NCI-H345 (cell line): ENCODE results near the gene MAGEB2.
"Not testable (repeated sequence)": the region's sequence is repeated elsewhere in the genome, so short reads cannot be mapped to it uniquely, and the experiment has no call there.

Source experiments
- DNase-seq: peaks from one replicate; lab custom pipeline; 2025; lab: John Stamatoyannopoulos, UW

Gene MAGEB2, protein sequence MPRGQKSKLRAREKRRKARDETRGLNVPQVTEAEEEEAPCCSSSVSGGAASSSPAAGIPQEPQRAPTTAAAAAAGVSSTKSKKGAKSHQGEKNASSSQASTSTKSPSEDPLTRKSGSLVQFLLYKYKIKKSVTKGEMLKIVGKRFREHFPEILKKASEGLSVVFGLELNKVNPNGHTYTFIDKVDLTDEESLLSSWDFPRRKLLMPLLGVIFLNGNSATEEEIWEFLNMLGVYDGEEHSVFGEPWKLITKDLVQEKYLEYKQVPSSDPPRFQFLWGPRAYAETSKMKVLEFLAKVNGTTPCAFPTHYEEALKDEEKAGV

DNA sequence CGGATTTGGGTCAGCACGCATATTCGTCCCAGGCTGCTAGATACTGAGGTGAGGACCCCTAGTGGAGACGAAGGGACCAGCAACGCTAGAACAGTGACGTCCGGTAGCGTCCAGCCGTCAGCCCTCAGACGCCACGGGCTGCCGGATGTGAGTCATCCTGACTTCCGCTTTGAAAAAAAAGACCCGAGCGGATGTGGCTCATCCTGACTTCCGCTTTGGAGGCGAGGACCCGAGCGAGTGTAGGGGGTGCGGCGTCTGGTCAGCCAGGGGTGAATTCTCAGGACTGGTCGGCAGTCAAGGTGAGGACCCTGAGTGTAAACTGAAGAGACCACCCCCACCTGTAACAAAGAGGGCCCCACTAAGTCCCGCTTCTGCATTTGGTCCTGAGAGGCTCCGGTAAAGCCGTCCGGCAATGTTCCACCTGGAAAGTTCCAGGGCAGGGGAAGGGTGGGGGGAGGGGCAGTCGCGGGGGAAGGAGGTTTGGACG, at the start of gene MAGEB2:
Gene MAGEB2, plus strand, starts transcription at position 207 of the 487 bp plus-strand sequence. CDS start 3,018 bp downstream, outside the sequence.
- DNase-seq, result no peak

DNA sequence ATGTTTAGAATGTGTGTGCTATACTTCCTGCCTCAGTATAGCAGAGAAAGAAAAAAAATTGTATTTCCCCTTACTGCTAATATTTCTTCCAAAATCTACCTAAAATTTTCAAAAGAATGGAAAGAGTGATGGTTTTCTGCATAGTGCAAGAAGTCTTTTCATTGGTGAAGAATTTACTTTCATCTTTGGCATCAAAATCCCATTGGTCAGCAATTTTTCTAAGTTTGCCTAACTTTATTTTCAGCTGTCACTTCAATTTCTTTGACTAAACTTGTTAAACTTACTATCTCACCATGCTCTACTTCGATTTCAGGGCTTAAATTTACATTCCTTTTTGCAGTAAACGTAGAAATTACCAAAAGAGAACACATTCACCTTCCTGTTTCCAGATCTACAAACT, 44.5 kb upstream of the MAGEB2 start:
- DNase-seq, result no peak

DNA sequence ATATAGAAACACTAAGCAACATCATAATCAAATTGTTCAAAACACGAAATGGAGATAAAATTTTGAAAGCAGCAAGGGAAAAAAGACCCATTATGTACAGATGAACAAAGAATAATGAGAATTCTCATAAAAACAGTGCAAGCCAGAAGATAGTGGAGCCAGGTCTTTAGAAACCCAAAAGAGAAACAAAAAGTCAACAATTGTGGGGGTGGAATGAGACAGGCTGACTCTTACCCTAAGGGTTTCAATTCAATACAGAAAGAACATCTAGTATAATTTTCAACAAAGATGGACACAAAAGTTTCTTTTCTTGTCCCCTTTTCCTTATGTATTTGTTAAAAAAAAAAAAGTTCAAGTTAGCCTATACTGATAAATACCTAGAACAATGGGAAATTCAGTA, 34.0 kb upstream of the MAGEB2 start:
- DNase-seq, result no peak

DNA sequence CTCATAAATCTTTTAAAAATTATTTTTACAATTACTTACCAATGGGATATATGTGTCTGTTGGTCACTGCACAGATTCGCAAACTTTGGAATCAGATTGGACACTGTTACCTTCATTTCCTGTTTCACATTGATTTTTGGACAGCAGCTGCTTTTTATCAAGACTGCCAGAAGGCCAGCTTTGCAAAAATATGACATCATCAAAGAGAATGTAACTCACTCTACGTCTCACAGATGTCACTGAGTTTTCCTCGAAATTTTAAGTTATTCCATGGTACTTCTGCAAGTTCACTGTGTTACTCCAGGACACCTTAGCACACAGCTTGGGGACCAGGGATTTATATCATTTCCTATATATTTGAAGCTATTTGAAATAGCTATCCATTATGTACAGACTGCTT, 31.8 kb upstream of the MAGEB2 start:
- DNase-seq, result no peak

DNA sequence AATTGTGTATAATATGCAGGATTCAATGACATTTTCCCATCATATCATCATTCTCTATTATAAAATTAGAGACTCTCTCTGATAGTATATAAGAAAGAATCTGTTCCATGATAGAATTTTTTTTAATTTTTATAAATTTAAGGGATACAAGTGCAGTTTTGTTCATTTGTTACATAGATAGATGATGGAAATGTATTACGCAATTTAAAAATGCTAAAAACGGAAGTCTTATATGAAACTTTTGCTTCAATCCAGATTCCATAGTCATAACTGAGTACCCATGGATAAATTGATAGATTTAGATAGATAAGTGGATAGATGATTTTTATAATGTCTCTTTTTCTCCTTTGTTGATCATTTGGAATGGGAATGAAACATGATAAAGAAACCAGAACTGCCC, 24.9 kb upstream of the MAGEB2 start:
- DNase-seq, result no peak

DNA sequence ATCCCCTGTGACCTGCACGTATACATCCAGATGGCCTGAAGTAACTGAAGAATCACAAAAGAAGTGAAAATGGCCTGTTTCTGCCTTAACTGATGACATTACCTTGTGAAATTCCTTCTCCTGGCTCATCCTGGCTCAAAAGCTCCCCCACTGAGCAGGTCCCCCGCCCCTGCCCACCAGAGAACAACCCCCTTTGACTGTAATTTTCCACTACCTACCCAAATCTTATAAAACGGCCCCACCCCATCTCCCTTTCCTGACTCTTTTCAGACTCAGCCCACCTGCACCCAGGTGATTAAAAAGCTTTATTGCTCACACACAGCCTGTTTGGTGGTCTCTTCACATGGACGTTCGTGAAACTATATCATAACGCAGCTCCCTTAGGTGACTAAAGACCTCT, 21.5 kb upstream of the MAGEB2 start:
- DNase-seq, result not testable (repeated sequence)

DNA sequence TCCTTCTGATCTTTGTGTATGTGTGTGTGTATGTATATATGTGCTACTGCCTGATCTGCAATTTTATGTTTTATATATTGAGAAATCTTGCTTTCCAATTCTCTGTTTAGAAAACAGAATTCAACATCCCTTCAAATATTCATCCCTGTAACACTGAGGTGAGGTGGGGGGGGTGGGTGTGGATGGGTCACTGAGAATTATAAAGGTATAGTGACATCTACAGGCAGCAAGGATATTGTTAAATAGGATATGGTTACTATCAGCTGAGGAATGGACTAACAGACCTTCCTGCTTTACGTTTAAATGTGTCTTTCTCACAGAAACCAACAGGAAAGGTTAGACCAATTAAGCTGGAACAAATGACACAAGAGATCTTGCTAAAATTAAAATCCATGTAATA, 19.0 kb upstream of the MAGEB2 start:
- DNase-seq, result peak; percentile 1

DNA sequence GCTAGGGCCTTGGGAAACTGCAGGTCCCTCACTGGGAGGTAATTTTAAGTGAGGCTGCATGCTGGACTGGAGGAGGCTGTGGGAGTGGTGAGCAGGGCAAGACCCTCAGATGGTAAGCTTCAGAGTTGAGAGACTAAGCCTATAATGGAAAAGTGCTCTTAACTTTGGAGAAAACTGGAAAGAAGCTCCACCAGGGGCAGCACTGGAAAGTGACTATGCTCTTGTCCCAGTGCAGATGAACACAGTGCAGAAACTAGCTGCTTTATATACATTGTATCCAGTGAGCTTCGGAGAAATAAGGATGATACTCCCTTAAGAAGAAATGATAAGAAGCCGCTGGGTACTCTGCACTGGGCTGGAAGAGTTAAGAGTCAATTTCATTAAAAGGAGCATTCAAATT, 3.2 kb upstream of the MAGEB2 start:
- DNase-seq, result no peak

DNA sequence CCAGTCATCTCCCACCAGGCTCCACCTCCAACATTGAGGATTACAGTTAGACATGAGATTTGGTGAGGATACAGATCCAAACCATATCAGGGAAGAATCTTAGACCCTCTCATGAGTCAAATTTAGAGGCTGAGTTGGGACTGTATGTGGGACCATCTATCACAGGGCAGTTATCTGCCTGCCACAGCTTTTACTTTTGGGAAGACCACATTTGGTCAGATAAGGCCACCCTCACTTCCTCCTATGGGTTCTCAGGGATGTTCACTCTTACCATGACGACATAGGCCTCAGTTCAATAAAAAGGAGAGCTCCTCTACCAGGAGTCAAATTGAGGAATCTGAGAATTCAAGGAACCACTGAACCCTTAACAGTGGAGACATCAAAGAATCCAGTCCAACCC, 2.1 kb downstream of the MAGEB2 start:
- DNase-seq, result no peak

DNA sequence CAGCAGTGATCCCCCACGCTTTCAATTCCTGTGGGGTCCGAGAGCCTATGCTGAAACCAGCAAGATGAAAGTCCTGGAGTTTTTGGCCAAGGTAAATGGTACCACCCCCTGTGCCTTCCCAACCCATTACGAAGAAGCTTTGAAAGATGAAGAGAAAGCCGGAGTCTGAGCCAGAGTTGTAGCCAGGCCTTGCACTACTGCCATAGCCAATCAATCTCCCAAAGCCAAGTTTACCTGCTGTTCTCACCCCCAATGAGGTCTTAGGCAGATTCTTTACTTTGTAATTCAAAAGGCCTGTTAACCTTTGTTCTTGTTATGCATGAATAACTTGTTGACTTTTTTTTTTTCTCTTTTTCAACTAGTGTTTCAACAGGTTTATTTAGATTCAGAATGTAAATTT, 4.0 kb downstream of the MAGEB2 start:
- DNase-seq, result no peak

DNA sequence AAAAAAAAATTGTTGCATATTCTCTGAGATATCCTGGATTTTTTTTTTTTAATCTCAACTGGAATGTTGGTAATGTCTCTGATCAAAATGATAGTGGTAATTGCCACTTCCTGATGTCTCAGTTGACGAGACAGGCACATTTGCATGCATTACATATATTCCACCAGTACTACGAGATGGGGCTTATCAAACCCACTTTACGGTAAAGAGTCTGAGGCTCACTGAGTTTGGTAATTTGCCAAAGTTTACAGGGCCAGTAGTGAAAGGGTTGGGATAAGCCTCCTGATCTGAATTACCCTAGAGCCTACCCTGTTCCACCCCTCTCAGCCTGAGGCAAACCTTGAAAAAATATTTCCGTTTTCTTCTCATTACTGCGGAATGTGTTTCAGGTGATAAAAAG, 5.3 kb downstream of the MAGEB2 start:
- DNase-seq, result no peak

DNA sequence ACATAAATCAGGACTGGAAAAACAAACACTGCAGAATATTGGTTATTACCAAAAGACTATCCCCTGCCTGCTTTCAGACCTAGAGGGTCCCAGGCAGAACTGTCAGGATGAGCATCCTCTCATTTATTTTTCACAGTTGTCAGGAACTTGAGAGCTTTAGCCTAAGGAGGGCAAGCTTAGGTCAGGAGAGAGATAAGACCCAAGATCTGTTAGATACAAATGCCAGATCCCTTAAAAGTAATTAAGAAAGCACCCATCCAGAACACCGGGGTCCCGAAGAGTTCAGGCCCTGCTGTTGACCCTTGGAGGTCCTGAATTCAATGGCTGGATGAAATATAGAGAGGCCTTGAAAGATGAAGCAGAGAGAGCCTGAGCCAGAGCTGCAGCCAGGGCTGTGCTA, 9.2 kb downstream of the MAGEB2 start:
- no peak for DNase-seq

DNA sequence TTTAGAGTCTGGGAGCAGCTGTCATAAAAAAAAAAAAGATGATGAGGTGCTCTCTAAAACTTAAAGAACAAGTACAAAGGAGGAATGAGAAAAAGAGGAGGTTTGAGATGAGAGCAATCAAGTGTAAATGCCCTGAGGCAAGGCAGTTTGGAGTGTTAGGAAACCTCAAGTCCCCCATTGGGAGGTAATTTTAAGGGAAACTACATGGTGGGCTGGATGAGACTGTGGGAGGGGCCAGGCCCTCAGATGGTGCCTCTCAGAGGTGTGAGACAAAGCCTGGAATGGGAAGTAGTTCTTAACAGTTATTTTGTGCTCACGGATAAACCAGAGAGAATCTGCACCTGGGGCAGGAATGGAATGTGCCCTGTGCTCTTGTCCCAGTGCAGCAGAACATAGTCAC, 13.2 kb downstream of the MAGEB2 start:
- DNase-seq, result no peak

DNA sequence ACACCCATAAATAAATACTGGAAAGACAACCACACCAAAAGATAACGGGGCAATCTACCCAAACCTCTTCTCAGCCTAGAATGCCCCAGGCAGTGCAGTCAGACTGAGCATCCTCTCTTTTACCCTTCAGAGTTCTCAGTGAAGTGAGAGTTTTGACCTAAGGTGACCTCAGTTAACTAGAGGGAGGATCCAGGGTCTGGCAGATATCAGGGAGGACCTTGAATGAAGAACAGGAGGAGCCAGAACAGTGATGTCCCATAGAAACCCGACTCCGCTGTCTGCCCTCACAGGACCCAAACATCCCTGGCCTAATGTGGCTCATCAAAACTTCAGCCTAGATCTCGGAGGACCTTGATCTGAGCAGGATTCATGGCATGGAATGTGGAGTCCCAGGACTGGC, 15.0 kb downstream of the MAGEB2 start, which contains the start of gene MAGEB3:
Gene MAGEB3, plus strand, starts transcription at position 263 of the 400 bp plus-strand sequence. CDS start 5,268 bp downstream, outside the sequence.
- no peak for DNase-seq

DNA sequence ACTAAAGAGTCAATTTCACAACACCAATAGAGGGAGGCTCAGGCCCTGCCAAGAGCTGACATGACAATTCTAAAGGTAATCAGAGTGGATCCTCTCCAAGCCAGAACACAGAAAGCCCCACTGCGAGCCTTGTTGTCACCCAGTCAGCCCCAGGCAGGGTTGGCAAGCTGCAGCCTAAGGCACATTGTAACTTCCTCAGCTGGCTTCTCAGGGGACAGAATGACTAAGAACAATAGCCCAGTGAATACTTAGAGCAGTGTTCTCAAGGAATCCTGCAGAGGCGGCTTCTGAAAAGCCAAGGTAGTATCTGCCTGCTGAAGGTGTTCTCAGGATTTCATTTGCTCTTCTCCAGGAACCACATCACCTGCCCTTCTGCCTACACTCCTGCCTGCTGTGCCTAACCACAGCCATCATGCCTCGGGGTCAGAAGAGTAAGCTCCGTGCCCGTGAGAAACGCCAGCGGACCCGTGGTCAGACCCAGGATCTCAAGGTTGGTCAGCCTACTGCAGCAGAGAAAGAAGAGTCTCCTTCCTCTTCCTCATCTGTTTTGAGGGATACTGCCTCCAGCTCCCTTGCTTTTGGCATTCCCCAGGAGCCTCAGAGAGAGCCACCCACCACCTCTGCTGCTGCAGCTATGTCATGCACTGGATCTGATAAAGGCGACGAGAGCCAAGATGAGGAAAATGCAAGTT, 26.5 kb downstream of the MAGEB2 start, which contains the start of gene MAGEB4:
Gene MAGEB4, plus strand, starts transcription at position 277 of the 692 bp plus-strand sequence. Its CDS starts 136 bp downstream, at position 413.
- DNase-seq, result no peak

DNA sequence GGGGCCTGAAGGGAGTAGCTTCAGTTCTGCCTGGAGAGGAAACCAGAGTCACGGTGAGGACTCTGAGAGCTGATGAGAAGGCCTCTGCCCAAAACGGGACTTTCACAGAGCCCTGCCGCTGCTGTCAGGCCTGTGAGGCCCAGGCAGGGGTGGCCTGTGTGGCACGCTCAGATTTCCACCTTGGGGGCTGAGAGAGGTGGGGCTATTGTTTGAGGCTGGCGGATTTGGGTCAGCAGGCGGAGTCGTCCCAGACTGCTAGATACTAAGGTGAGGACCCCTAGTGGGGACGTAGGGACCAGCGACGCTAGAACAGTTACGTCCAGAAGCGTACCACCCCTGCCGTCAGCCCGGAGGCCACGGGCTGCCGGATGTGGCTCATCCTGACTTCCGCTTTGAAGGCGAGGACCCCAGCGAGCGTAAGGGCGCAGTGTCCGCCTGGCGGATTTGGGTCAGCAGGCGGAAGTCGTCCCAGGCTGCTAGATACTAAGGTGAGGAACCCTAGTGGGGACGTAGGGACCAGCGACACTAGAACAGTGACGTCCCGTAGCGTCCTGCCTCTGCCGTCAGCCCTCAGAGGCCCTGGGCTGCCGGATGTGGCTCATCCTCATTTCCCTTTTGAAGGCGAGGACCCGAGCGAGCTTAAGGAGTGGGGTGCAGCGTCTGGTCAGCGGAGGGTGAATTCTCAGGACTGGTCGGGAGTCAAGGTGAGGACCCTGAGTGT, 31.6 kb downstream of the MAGEB2 start, which contains the start of gene MAGEB1:
Gene MAGEB1, plus strand, starts transcription at position 378 of the 721 bp plus-strand sequence. CDS start 3,348 bp downstream, outside the sequence.
- no peak for DNase-seq

DNA sequence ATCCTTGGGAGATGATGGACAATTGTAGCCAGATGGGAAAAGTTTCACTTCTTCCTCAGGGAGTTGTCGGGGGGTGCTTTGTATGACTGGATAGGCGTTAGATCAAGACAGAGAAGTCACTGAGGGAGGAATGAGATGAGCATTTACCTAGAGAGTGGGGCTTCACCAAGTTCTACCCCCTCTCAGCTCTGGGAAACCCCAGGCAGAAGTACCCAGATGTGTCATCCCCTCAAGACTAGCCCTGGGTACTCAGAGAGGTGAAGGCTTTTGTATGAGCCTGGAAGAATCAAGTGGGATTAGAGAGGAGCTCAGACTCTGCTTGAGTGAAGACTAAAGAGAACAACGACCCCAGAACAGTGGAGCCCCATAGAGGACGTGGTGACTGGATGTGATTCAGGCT, 33.5 kb downstream of the MAGEB2 start:
- DNase-seq, result no peak

DNA sequence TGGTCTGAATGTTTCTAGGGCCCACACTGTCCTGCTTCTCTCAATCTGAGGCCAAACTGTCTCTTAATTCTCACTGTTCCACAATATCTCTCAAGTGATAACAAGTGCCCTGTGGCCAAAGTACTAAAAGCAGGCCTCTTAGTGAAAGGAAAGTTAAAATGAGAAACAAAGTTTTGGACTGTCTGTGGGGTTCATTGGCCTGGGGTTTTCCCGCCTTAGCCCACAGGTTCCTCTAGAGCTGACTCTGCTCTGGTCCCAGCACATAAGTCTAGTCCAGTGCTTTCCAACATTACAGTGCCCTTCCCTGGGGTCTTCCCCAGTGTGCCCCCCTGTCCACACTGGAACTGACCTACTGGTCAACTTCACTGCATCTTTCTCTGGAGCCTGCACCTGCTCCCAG, 37.9 kb downstream of the MAGEB2 start:
- no peak for DNase-seq

DNA sequence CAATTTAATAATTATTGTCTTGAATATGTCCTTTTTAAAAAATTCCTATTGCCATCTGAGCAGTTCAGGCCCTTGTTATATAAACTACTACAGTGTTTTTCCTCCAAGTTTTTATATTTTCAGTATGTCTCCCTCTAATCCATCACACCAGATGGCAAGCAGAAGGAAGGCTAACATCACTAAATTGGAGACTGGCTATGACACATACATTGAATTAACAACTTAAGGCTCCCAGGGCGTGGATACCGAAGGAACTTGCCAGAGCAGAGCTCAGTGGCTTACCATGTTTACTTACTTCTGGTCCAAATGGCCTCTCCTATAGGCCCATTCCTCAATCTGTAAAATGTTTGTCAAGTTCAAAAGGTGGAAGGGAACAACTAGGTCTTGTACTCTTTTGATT, 44.6 kb downstream of the MAGEB2 start:
- DNase-seq, result no peak

DNA sequence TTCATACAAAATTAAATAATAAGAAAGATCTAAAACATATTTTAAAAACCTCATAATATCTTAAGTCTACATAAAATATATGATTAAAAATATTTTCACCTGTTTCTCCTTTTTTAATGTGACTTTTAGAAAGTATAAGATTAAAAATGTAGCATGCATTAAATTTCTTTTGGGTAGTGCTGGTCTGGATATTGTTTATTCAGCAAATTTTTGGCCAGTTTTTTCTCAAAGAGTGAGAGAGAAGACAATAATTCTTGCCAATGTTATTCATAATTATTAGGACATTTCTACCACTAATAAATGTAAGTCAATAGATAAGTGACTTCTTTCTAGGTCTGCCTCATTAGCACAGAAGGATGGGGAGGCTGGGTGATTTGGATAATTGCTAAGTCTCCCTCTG, 45.6 kb downstream of the MAGEB2 start:
- no peak for DNase-seq

DNA sequence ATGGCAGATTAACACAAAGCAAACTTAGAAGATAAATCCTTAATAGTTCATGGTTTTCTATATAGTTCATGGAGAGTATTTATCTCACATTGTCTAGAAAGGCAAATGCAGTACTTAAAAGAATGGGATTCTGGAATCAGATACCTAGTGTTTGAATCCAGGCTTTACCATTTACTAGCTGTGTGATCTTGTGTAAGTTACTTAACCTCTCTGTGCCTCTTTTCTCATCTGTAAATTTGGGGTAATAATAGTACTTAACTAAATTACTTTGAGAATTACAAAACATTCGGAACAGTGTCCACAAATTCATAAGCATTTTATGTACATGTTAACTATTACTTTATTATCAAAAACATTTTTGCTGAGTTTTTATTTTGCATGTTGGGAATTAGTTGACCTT, 47.4 kb downstream of the MAGEB2 start:
- no peak for DNase-seq
